Measurements from ENCODE around the gene PDIA4. TPM values are rescaled to one million over a fixed set of nuclear protein-coding genes. Genes with fewer than 3 reads are reported as not detected.

PDIA4 gene, protein sequence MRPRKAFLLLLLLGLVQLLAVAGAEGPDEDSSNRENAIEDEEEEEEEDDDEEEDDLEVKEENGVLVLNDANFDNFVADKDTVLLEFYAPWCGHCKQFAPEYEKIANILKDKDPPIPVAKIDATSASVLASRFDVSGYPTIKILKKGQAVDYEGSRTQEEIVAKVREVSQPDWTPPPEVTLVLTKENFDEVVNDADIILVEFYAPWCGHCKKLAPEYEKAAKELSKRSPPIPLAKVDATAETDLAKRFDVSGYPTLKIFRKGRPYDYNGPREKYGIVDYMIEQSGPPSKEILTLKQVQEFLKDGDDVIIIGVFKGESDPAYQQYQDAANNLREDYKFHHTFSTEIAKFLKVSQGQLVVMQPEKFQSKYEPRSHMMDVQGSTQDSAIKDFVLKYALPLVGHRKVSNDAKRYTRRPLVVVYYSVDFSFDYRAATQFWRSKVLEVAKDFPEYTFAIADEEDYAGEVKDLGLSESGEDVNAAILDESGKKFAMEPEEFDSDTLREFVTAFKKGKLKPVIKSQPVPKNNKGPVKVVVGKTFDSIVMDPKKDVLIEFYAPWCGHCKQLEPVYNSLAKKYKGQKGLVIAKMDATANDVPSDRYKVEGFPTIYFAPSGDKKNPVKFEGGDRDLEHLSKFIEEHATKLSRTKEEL
- total RNA-seq = 307 and 347 TPM in 2 replicates

DNA sequence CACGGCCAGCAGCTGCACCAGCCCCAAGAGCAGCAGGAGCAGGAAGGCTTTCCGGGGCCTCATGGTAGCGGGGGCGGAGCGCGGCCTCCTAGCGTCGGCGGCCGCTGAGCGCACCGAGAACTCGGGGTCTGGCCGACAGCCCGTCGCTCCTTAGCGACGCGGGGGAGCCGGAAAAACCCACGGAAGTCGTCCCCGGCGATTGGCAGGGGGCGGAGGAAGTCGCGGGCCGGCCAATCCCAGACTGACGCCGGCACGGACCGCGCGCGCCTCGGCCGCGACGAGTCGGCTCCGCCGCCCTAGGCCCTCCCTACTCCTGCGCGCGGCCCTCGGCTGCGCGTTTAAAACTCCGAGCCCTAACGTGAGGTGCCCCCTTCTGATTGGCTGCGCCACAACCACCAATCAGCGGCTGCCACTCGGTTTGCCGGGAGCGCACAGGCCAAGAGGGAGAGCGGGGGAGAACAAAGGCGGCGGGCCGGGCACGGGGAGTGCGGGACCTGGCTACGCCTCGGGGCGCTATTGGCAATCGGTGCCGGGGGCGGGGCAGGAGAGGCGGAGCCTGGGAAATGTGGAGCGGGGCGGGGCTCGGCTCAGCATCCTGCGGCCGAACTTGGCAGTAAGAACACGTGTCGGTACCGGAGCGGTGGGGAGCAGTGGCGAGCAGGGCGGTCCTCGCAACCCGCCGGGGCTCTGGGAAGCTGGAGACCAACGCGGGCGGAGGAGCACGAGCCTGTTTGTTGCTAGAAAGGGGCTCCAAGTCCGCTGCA is at the start of gene PDIA4:
Gene PDIA4, minus strand, starts transcription at position 160 of the 764 bp plus-strand sequence. Its CDS starts 97 bp downstream, at position 63.
- peak; percentile 83 for DNase-seq (ENCODE audit: low read depth)
- peak within 1 kb of the TSS; percentile 91 for H3K4me3 ChIP-seq (ENCODE audit: low read depth, low read length)
- TF ChIP-seq, protein P1, sequence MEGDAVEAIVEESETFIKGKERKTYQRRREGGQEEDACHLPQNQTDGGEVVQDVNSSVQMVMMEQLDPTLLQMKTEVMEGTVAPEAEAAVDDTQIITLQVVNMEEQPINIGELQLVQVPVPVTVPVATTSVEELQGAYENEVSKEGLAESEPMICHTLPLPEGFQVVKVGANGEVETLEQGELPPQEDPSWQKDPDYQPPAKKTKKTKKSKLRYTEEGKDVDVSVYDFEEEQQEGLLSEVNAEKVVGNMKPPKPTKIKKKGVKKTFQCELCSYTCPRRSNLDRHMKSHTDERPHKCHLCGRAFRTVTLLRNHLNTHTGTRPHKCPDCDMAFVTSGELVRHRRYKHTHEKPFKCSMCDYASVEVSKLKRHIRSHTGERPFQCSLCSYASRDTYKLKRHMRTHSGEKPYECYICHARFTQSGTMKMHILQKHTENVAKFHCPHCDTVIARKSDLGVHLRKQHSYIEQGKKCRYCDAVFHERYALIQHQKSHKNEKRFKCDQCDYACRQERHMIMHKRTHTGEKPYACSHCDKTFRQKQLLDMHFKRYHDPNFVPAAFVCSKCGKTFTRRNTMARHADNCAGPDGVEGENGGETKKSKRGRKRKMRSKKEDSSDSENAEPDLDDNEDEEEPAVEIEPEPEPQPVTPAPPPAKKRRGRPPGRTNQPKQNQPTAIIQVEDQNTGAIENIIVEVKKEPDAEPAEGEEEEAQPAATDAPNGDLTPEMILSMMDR (conservative IDR thresholded peaks at IDR 0.05; ENCODE audit: low read depth, low read length) = peak; percentile 20

DNA sequence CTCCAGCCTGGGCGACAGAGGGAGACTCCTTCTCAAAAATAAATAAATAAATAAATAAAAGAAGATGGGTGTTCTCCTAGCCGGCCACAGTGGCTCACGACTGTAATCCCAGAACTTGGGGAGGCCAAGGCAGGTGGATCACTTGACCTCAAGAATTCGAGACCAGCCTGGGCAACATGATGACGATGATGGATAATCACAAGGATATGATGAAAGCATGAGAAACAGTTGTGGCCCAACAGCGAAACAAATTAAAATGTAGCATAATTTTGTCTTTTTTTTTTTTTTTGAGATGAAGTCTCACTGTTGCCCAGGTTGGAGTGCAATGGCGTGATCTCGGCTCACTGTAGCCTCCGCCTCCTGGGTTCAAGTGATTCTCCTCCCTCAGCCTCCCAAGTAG is 49.3 kb upstream of the PDIA4 start:
- TF ChIP-seq, protein P1 (conservative IDR thresholded peaks at IDR 0.05; ENCODE audit: low read depth, low read length) = no peak
- no peak for DNase-seq (ENCODE audit: low read depth)
- no peak overlapping the region for H3K4me3 ChIP-seq (ENCODE audit: low read depth, low read length)

DNA sequence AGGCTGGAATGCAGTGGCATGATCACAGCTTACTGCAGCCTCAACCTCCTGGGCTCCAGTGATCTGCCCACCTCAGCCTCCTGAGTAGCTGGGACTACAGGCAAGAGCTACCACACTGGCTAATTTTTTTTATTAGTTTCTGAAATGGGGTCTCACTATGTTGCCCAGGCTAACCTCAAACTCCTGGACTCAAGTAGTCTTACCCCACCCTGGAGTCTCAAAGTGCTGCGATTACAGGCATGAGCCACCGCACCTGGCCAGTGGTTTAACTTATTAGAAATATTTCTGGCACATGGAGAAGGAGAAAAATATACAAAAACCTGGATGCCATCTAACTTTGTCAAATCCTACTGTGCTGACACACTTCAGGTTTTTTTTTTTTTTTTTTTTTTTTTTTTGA is 47.0 kb upstream of the PDIA4 start:
- TF ChIP-seq, protein P1 (conservative IDR thresholded peaks at IDR 0.05; ENCODE audit: low read depth, low read length) = no peak
- H3K4me3 ChIP-seq (ENCODE audit: low read depth, low read length) = no peak overlapping the region
- no peak for DNase-seq (ENCODE audit: low read depth)

DNA sequence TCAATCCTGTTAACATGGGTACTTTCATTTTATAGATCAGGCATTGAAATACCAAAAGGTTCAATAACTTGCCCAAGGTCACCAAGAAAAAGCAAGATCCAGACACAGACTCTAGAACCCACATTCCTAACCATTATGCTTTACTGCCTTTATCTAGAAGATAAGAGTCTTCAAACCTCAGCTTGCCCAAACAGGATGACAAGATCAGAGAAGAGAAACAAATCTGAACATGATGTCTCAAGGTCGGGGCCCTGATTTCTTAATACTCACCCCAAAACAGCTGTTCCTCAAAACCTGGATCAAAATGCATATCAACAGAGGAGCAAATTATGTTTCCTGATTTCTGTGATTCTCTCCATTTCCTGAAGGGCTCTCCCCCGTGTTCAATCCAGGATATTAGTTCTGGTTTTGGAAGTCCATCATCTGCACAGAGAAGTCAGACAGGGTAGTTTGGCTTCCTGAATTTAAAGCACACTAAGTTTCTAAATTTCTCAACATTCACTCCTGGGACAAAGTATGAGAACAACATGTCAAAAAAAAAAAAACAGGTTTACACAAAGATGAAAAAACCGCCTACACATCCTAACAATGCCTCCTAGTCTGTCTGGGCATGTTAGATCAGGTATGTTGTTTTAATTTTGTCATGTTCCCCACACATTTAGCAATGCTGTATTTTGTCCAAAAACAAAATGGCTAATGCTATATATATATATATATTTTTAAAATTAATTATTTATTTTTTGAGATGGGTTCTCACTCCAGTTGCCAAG is 46.0 kb upstream of the PDIA4 start:
- H3K4me3 ChIP-seq (ENCODE audit: low read depth, low read length) = no peak overlapping the region
- TF ChIP-seq, protein P1 (conservative IDR thresholded peaks at IDR 0.05; ENCODE audit: low read depth, low read length) = no peak
- DNase-seq (ENCODE audit: low read depth) = no peak

DNA sequence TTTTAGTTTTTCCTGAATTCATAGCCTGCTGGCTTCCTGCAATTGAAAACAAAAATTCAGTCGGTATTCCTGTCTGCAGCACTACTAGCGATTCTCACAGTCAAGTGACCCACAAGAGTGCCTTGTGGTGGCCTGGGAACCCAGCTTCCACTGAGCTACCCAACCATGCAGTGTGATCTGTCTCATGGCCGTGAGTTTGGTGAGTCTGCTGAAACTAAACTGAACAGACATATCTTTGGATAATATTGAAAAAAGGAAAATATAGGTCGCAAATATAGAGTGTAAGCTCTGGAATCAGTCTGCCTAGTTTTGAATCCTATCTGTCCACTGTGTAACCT is 44.1 kb upstream of the PDIA4 start:
- H3K4me3 ChIP-seq (ENCODE audit: low read depth, low read length) = no peak overlapping the region
- TF ChIP-seq, protein P1 (conservative IDR thresholded peaks at IDR 0.05; ENCODE audit: low read depth, low read length) = no peak

DNA sequence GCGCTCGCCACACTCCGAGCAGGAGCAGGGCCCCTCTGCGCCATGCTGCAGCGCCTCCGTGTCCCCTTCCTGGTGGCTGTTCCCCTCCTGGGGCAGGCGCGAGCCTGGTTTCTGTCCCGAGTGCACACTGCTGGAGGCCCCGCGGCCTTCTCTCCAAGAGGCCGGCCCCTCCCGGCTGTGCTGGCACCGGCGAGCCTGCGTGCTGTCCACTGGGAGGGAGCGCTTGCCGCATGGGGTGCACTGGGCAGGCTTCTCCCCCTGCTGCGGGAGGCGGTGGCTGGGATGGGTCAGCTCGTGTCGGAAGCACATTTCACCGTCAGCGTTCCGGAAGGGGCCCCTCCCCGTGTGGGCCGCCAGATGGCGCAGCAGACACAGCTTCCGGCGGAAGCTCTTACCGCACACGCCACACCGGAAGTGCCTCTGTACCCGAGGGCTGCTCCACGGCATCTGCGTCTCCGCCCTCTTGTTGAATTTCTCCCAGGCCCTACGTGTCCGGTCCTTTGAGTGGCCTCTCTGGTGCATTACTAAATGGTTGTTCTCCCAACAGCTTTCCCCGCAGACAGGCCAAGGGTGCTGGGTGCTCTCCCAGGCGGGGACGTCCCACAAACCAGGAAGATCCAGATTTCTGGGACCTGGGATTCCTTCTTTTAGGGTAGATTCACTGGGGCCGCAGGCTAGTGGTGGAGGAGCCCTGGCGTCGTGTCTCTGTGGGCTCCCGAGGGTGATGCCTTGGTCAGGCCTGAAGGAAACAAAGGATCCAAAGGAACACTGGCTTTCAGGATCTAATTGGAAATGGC is 43.5 kb upstream of the PDIA4 start:
- no peak overlapping the region for H3K4me3 ChIP-seq (ENCODE audit: low read depth, low read length)
- TF ChIP-seq, protein P1 (conservative IDR thresholded peaks at IDR 0.05; ENCODE audit: low read depth, low read length) = no peak
- DNase-seq (ENCODE audit: low read depth) = no peak

More for the DNA sequence above, 44.1 kb upstream of the PDIA4 start:
- DNase-seq (ENCODE audit: low read depth) = no peak
